OCI-LY7 (cell line): Measurements from ENCODE around the gene PPIL6. TPM values are rescaled to one million over a fixed set of nuclear protein-coding genes. Genes with fewer than 3 reads are reported as not detected.

Experiments used
- BruUV-seq: library from RNA; stranded (reverse); fragments of 400-500 nt; replicated peaks from 2 replicates; lab custom pipeline; 2021; lab: Mats Ljungman, UMichigan
- CTCF ChIA-PET: fragments of 300-600 bp; sonication (Branson Sonifier 250); formaldehyde crosslinking; loops from one replicate; lab custom pipeline; 2022; ENCODE audit warnings: antibody characterized with exemption; ENCODE audit not compliant: unreplicated experiment; lab: Charles Lee
- POLR2A ChIA-PET: fragments of 300-600 bp; sonication (Branson Sonifier 250); formaldehyde crosslinking; loops from one replicate; lab custom pipeline; 2022; ENCODE audit warnings: antibody characterized with exemption; lab: Charles Lee
- DNase-seq: peaks from one replicate; pipeline ENCODE4 v3.0.0-alpha.2; 2015; ENCODE audit warnings: low spot score
- H2AFZ ChIP-seq: fragments of 200-600 bp; sonication (generic), shearing (Covaris generic); 2 replicates; pipeline ENCODE4 v1.6.1; 2014; ENCODE audit warnings: mild to moderate bottlenecking, antibody characterized with exemption, low read length, moderate library complexity
- H3K27ac ChIP-seq: fragments of 200-600 bp; sonication (generic); 2 replicates; pipeline ENCODE4 v1.5.1; 2014; ENCODE audit warnings: mixed run types, low read depth, mild to moderate bottlenecking, moderate library complexity, low read length, inconsistent platforms; ENCODE audit not compliant: poor library complexity, severe bottlenecking
- H3K36me3 ChIP-seq: fragments of 200-600 bp; sonication (generic); 2 replicates; pipeline ENCODE4 v1.6.1; 2014; ENCODE audit warnings: mild to moderate bottlenecking, antibody characterized with exemption, low read length, moderate library complexity, mixed read lengths; ENCODE audit not compliant: insufficient read depth
- H3K4me1 ChIP-seq: fragments of 200-600 bp; sonication (generic); 2 replicates; pipeline ENCODE4 v1.5.1; 2014; ENCODE audit warnings: mild to moderate bottlenecking, low read length; ENCODE audit not compliant: insufficient read depth, poor library complexity, severe bottlenecking
- H3K4me2 ChIP-seq: fragments of 200-600 bp; sonication (generic); 2 replicates; pipeline ENCODE4 v1.6.1; 2014; ENCODE audit warnings: mild to moderate bottlenecking, low read length
- H3K4me3 ChIP-seq: fragments of 200-600 bp; sonication (generic); 2 replicates; pipeline ENCODE4 v1.5.1; 2014; ENCODE audit warnings: mild to moderate bottlenecking, low read depth, low read length; ENCODE audit not compliant: poor library complexity, severe bottlenecking
- H3K79me2 ChIP-seq: fragments of 200-600 bp; sonication (generic); 2 replicates; pipeline ENCODE4 v1.6.1; 2016; ENCODE audit warnings: low read depth, mild to moderate bottlenecking, low read length, moderate library complexity, mixed read lengths; ENCODE audit not compliant: insufficient read depth
- H3K9me2 ChIP-seq: fragments of 200-600 bp; sonication (generic); 2 replicates; pipeline ENCODE4 v1.6.1; 2016; ENCODE audit warnings: mild to moderate bottlenecking, low read length, mixed read lengths; ENCODE audit not compliant: insufficient read depth
- H3K9me3 ChIP-seq: fragments of 200-600 bp; sonication (generic); 2 replicates; pipeline ENCODE4 v1.6.1; 2014; ENCODE audit warnings: mild to moderate bottlenecking, mixed run types, low read length, mixed read lengths
- H4K20me1 ChIP-seq: fragments of 200-600 bp; sonication (generic); 2 replicates; pipeline ENCODE4 v1.6.1; 2014; ENCODE audit warnings: mild to moderate bottlenecking, antibody characterized with exemption, low read length, moderate library complexity, mixed read lengths; ENCODE audit not compliant: insufficient read depth
- EZH2phosphoT487 ChIP-seq: fragments of 200-600 bp; sonication (generic); IDR thresholded peaks from 2 replicates; pipeline ENCODE4 v1.6.1; 2018; ENCODE audit warnings: low read depth, borderline replicate concordance, mild to moderate bottlenecking, mixed run types, antibody characterized with exemption, low read length, moderate library complexity, mixed read lengths
- intact Hi-C: fragments of 100-400 bp; cut with micrococcal nuclease; formaldehyde crosslinking; loops from one replicate; pipeline ENCODE4 v1.10.0; 2022; ENCODE audit not compliant: unreplicated experiment
- total RNA-seq, 2 experiments: library from RNA; depleted of rRNA in 1 of 2; stranded (reverse); fragments of >200 nt in 1 of 2; shearing (Covaris generic) in 1 of 2; gene quantifications; 2 replicates each; pipeline ENCODE4 v1.2.3, GENCODE V29; 2014 to 2022
- TF ChIP-seq, protein P1 (sequence below): fragments of 200-600 bp; sonication (generic); conservative IDR thresholded peaks from 2 replicates; pipeline ENCODE4 v1.5.1; 2014; ENCODE audit warnings: mild to moderate bottlenecking, antibody characterized with exemption, low read length, moderate library complexity, mixed read lengths

Gene PPIL6
- total RNA-seq, 2 experiments from 2014 or later, result 1.6 to 1.7 TPM

DNA sequence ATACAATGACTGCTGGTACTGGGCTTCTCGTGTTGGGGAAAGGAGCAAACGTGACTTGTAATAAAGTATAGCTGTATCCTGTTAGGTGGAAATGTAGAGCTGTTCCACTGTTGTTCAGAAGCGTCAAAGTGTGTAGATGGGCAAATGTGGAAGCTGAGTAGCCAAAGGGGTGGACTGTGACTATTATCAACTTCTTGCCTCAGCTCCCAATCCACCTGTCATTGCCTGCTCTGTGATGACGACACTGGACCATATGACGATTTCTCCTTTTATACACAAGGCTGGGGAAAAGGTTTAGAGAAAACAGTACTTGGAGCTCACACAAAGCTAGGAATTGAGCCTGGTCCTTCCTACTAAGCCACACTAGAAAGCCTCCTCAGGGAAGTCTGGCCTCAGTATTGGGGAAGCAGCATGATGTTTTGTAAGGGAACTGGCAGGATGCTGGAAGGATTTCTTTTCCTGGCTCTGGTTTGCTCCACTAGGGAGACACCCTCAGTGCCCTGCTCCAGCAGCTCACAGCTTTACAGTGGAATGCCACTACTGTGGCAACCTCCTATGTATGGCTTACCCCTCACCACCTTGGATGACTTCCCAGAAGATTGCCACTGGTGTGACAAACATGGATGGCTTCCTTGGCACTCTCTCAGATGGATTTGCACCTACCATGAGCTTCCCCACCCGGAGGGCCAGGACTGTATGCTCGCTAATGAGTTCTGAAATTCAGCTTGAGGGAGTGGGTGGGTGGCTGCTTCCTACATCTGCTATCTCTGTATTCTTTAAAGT is 78.1 kb downstream of the PPIL6 start:
- no peak overlapping the region for H3K4me2 ChIP-seq
- H3K36me3 ChIP-seq, result peaks cover 96% of the 10 kb centered on the region
- DNase-seq, result no peak
- H3K9me2 ChIP-seq, result no peaks in the 10 kb centered on the region
- no peaks in the 10 kb centered on the region for H4K20me1 ChIP-seq
- H3K27ac ChIP-seq, result no peak overlapping the region
- POLR2A ChIA-PET, result interaction anchor here (0.6 to 1.4 kb wide), 4 partner anchors 10 to 514 kb away, joined by 3 to 5 read pairs (median 4); partner anchors contain the start of gene ARMC2
- CTCF ChIA-PET, result no interaction called here
- no peak overlapping the region for H3K4me3 ChIP-seq
- no peaks in the 10 kb centered on the region for H3K79me2 ChIP-seq
- no peaks in the 10 kb centered on the region for H3K4me1 ChIP-seq
- H2AFZ ChIP-seq, result no peak overlapping the region
- intact Hi-C loops, result no loop called here
- no peaks in the 10 kb centered on the region; the same call in 1 of the 2 replicates for H3K9me3 ChIP-seq
- TF ChIP-seq, protein P1, sequence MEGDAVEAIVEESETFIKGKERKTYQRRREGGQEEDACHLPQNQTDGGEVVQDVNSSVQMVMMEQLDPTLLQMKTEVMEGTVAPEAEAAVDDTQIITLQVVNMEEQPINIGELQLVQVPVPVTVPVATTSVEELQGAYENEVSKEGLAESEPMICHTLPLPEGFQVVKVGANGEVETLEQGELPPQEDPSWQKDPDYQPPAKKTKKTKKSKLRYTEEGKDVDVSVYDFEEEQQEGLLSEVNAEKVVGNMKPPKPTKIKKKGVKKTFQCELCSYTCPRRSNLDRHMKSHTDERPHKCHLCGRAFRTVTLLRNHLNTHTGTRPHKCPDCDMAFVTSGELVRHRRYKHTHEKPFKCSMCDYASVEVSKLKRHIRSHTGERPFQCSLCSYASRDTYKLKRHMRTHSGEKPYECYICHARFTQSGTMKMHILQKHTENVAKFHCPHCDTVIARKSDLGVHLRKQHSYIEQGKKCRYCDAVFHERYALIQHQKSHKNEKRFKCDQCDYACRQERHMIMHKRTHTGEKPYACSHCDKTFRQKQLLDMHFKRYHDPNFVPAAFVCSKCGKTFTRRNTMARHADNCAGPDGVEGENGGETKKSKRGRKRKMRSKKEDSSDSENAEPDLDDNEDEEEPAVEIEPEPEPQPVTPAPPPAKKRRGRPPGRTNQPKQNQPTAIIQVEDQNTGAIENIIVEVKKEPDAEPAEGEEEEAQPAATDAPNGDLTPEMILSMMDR, result no peak
- TF ChIP-seq EZH2phosphoT487, result no peak
- no TSS peak for BruUV-seq

- Histone ChIP-seq H3K4me1 (no peaks in the 10 kb centered on the region), H3K79me2 (no peaks in the 10 kb centered on the region), H3K9me3 (no peaks in the 10 kb centered on the region; the same call in 1 of the 2 replicates), H3K9me2 (no peaks in the 10 kb centered on the region), H3K36me3 (peaks cover 95% of the 10 kb centered on the region), H4K20me1 (no peaks in the 10 kb centered on the region), H3K27ac (no peak overlapping the region), H2AFZ (no peak overlapping the region), H3K4me3 (no peak overlapping the region), H3K4me2 (no peak overlapping the region)
- no TSS peak for BruUV-seq
- intact Hi-C loops, result no loop called here
- POLR2A ChIA-PET, result interaction anchor here (1.4 kb wide), 2 partner anchors 8 to 32 kb away, joined by 4 to 5 read pairs; no protein-coding TSS in a partner anchor
- DNase-seq, result no peak
- CTCF ChIA-PET, result interaction anchor here (0.6 kb wide), 1 partner anchor 67 kb away, joined by 7 read pairs; no protein-coding TSS in a partner anchor
- TF ChIP-seq, protein P1, result no peak
Observed at GRCh38 chr6:109360791-109361190, 79.6 kb downstream of the PPIL6 start.

- no peak overlapping the region for H2AFZ ChIP-seq
- H3K4me3 ChIP-seq, result no peak overlapping the region
- H3K27ac ChIP-seq, result no peak overlapping the region
- POLR2A ChIA-PET, result interaction anchor here (1.4 kb wide), 1 partner anchor 32 kb away, joined by 4 read pairs; no protein-coding TSS in a partner anchor
- intact Hi-C loops, result no loop called here
- no peak overlapping the region for H3K4me2 ChIP-seq
- DNase-seq, result no peak
- no peaks in the 10 kb centered on the region for H3K4me1 ChIP-seq
- H4K20me1 ChIP-seq, result no peaks in the 10 kb centered on the region
- H3K9me3 ChIP-seq, result no peaks in the 10 kb centered on the region; the same call in 1 of the 2 replicates
- H3K36me3 ChIP-seq, result peaks cover 91% of the 10 kb centered on the region
- TF ChIP-seq, protein P1, result no peak
- BruUV-seq, result no TSS peak
- CTCF ChIA-PET, result no interaction called here
- H3K9me2 ChIP-seq, result no peaks in the 10 kb centered on the region
- no peaks in the 10 kb centered on the region for H3K79me2 ChIP-seq
Observed at GRCh38 chr6:109360281-109360680, 80.1 kb downstream of the PPIL6 start.
